ENCODE data around the gene ARIH2. TPM values are rescaled to one million over a fixed set of nuclear protein-coding genes. Genes with fewer than 3 reads are reported as not detected.

ARIH2 gene
- total and polyA plus RNA-seq, 2 of the 4 experiments (the other 2 are of a cell fraction): 62.3 to 93.7 TPM

GRCh38 chr3:48877671-48878070 lies 41.0 kb upstream of the ARIH2 start (continued):
- TF ChIP-seq, protein P1, sequence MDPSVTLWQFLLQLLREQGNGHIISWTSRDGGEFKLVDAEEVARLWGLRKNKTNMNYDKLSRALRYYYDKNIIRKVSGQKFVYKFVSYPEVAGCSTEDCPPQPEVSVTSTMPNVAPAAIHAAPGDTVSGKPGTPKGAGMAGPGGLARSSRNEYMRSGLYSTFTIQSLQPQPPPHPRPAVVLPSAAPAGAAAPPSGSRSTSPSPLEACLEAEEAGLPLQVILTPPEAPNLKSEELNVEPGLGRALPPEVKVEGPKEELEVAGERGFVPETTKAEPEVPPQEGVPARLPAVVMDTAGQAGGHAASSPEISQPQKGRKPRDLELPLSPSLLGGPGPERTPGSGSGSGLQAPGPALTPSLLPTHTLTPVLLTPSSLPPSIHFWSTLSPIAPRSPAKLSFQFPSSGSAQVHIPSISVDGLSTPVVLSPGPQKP (IDR thresholded peaks at IDR 0.05; ENCODE audit: borderline replicate concordance, low read depth, low read length): no peak
- no peak for TF ChIP-seq NFE2L2 (IDR thresholded peaks at IDR 0.05; ENCODE audit: low read depth, low read length)
- TF ChIP-seq CEBPB (IDR thresholded peaks at IDR 0.05; ENCODE audit: low read depth, low read length): no peak

DNA sequence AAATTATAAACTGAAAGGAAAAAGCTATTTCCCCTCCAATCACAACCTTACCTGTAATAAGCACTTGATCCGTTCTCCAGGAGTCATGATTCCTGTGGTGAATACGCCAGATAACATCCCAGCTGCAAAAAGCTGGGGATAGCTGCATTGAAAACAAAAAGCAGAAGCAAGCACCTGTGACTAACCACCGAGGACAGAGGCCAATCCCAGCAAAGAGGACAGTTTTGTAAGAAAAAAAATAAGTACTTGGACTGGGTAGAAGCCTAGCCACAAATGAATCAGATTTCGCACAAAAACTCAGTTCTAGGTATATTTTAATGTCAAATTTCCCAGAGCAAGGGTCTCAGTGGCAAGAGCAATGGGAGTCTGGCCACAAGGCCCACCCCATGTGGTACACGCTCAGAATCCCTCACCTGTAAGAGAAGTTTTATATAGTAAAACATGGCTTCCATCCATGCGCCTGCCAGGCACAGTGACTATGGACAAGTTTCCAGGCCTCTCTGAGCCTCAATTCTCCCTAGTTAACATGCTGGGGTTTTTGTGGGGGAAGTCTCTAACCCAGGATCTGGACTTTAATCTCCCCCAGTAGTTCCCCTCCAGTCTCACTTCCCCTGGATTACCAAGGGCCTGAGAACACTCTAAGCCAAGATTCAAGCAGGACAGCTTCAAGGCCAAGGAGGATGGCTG lies 39.2 kb upstream of the ARIH2 start:
- BruUV-seq (replicated peaks): no TSS peak
- H3K27me3 ChIP-seq (ENCODE audit: control insufficient read depth, insufficient read depth, low read length): no peaks in the 10 kb centered on the region
- H4K91ac ChIP-seq (ENCODE audit: insufficient read depth, low read depth, low read length): no peak overlapping the region
- no peak overlapping the region for H3K9ac ChIP-seq (ENCODE audit: low read depth, low read length)
- H2AK9ac ChIP-seq (replicated peaks; ENCODE audit: low read depth, low read length, poor library complexity): no peak overlapping the region
- H2BK120ac ChIP-seq (ENCODE audit: low read depth, low read length): no peak overlapping the region
- TF ChIP-seq BHLHE40 (IDR thresholded peaks at IDR 0.05; ENCODE audit: low read depth, low read length) (no peak), MAFK (IDR thresholded peaks at IDR 0.05; ENCODE audit: low read depth, low read length) (no peak), CHD1 (IDR thresholded peaks at IDR 0.05; ENCODE audit: low read depth, low read length) (no peak), MXI1 (IDR thresholded peaks at IDR 0.05; ENCODE audit: borderline replicate concordance, low read depth, low read length) (no peak), NFE2L2 (IDR thresholded peaks at IDR 0.05; ENCODE audit: low read depth, low read length) (no peak), SMC3 (IDR thresholded peaks at IDR 0.05; ENCODE audit: low read depth, low read length) (no peak), MAZ (IDR thresholded peaks at IDR 0.05; ENCODE audit: borderline replicate concordance, low read depth, low read length) (no peak)
- TF ChIP-seq, protein P2, sequence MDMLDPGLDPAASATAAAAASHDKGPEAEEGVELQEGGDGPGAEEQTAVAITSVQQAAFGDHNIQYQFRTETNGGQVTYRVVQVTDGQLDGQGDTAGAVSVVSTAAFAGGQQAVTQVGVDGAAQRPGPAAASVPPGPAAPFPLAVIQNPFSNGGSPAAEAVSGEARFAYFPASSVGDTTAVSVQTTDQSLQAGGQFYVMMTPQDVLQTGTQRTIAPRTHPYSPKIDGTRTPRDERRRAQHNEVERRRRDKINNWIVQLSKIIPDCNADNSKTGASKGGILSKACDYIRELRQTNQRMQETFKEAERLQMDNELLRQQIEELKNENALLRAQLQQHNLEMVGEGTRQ (IDR thresholded peaks at IDR 0.05; ENCODE audit: low read depth, low read length): no peak
- TF ChIP-seq, protein P1 (IDR thresholded peaks at IDR 0.05; ENCODE audit: borderline replicate concordance, low read depth, low read length): no peak
- H2BK15ac ChIP-seq (ENCODE audit: low read depth, low read length): no peak overlapping the region
- no peak overlapping the region for H2BK5ac ChIP-seq (ENCODE audit: low read depth, low read length, poor library complexity, severe bottlenecking)
- H2BK20ac ChIP-seq (ENCODE audit: low read depth, low read length): no peak overlapping the region
- H3K18ac ChIP-seq (ENCODE audit: low read depth, low read length): no peak overlapping the region
- DNase-seq (no peak), ATAC-seq (ENCODE audit: low read depth) (no peak)
- H3K14ac ChIP-seq (replicated peaks; ENCODE audit: low read depth, low read length): no peak overlapping the region
- POLR2A ChIA-PET (ENCODE audit: unreplicated experiment): no interaction called here
- no peaks in the 10 kb centered on the region for H3K9me3 ChIP-seq (ENCODE audit: control insufficient read depth, insufficient read depth, low read length)
- peaks cover 3% of the 10 kb centered on the region; the same call in 1 of the 2 replicates for H3K9me1 ChIP-seq (ENCODE audit: insufficient read depth, low read length)
- H4K5ac ChIP-seq (ENCODE audit: low read depth, low read length): no peak overlapping the region
- in situ Hi-C loops (cut with MboI; ENCODE audit: low sequenced_read_pairs): no loop called here
- H3K27ac ChIP-seq (ENCODE audit: insufficient read depth, low read length): no peak overlapping the region
- no peak overlapping the region for H2AK5ac ChIP-seq (ENCODE audit: low read depth, low read length)
- no peak overlapping the region for H3K23ac ChIP-seq (ENCODE audit: low read depth, low read length)
- H3K36me3 ChIP-seq (ENCODE audit: control insufficient read depth, insufficient read depth, low read length): peaks cover 3% of the 10 kb centered on the region
- no peak overlapping the region for H3K4ac ChIP-seq (ENCODE audit: low read depth, low read length)
- dilution Hi-C loops (cut with HindIII; ENCODE audit: low sequenced_read_pairs, unreplicated experiment): no loop called here
- no peak overlapping the region for H3K4me2 ChIP-seq (ENCODE audit: low read depth, low read length)
- H3K4me3 ChIP-seq (ENCODE audit: insufficient read depth, low read depth, low read length): no peak overlapping the region
- intact Hi-C loops (cut with micrococcal nuclease): no loop called here
- CTCF ChIA-PET: no interaction called here
- H4K8ac ChIP-seq (ENCODE audit: low read depth in 2 of 2, low read length in 2 of 2): no peak overlapping the region
- no peaks in the 10 kb centered on the region for H3K4me1 ChIP-seq (ENCODE audit: control insufficient read depth, insufficient read depth, low read length)
- H2AFZ ChIP-seq (replicated peaks; ENCODE audit: low read length, poor library complexity): no peak overlapping the region
- no peaks in the 10 kb centered on the region; a peak in 1 of 4 replicates for H3K79me1 ChIP-seq (ENCODE audit: low read depth in 1 of 2, low read length in 2 of 2)
- no peak overlapping the region for H3K56ac ChIP-seq (ENCODE audit: extremely low read depth, insufficient read depth, low read length)
- 100% methylated on average over 3 of the region's 6 CpGs; no CpG with 5 or more reads in 1 of the 2 experiments for WGBS, 2 experiments (ENCODE audit: extremely low coverage in 2 of 2, insufficient read length in 1 of 2)
- H4K20me1 ChIP-seq (ENCODE audit: insufficient read depth, low read length): no peaks in the 10 kb centered on the region; the same call in 1 of the 2 replicates

Measured in IMR-90 (cell line).